CD14-positive monocyte (primary cell): ENCODE data around the gene LHX3. TPM values are rescaled to one million over a fixed set of nuclear protein-coding genes. Genes with fewer than 3 reads are reported as not detected.
A peak's percentile ranks its signal among the peaks of the same experiment; 100 is the strongest.

Experiments used
- DNase-seq, 3 donors: peaks; one replicate each; pipeline ENCODE4 v3.0.0-alpha.2; 2011 to 2022
- H2AFZ ChIP-seq: 2 replicates; pipeline ENCODE4 v1.6.0; 2012; ENCODE audit warnings: mild to moderate bottlenecking, low read depth, low read length, inconsistent platforms; ENCODE audit not compliant: insufficient read depth, poor library complexity, severe bottlenecking
- H3K27ac ChIP-seq, 2 donors: 1 replicate in 1 of 2; 2 replicates in 1 of 2; pipeline ENCODE4 v1.5.1; 2012 to 2013; ENCODE audit warnings: low read length in 2 of 2, control low read depth in 1 of 2, inconsistent platforms in 1 of 2, low read depth in 1 of 2, mild to moderate bottlenecking in 1 of 2
- H3K27me3 ChIP-seq, 2 donors: one replicate each; pipeline versions ENCODE4 v1.6.0 to v1.6.1; 2011 to 2013; ENCODE audit warnings: low read length in 2 of 2; ENCODE audit not compliant: control insufficient read depth in 2 of 2, insufficient read depth in 2 of 2
- H3K36me3 ChIP-seq, 2 donors: replicated peaks in 1 of 2; 1 replicate in 1 of 2; 2 replicates in 1 of 2; pipeline versions ENCODE4 v1.5.1 to v1.6.1; 2012 to 2013; ENCODE audit warnings: low read length in 2 of 2, control low read depth in 1 of 2, inconsistent platforms in 1 of 2, mild to moderate bottlenecking in 1 of 2; ENCODE audit not compliant: insufficient read depth in 2 of 2, control insufficient read depth in 1 of 2
- H3K4me1 ChIP-seq, 2 donors: 1 replicate in 1 of 2; 2 replicates in 1 of 2; pipeline versions ENCODE4 v1.5.1 to v1.6.1; 2012 to 2013; ENCODE audit warnings: low read length in 2 of 2, control low read depth in 1 of 2, inconsistent platforms in 1 of 2, mild to moderate bottlenecking in 1 of 2, moderate library complexity in 1 of 2; ENCODE audit not compliant: insufficient read depth in 2 of 2, control insufficient read depth in 1 of 2
- H3K4me2 ChIP-seq: replicated peaks from 2 replicates; pipeline ENCODE3; 2012; ENCODE audit warnings: low read length, moderate library complexity, mild to moderate bottlenecking; ENCODE audit not compliant: poor library complexity, severe bottlenecking; ENCODE audit errors: extremely low read depth
- H3K4me3 ChIP-seq, 3 experiments: fragments of 200-600 bp in 1 of 3; sonication (generic) in 1 of 3; replicated peaks in 1 of 3; 1 replicate in 2 of 3; 2 replicates in 1 of 3; pipeline ENCODE4 v1.5.1; 2011 to 2013; ENCODE audit warnings: low read length in 3 of 3, mild to moderate bottlenecking in 3 of 3, control low read depth in 2 of 3, low read depth in 2 of 3, inconsistent platforms in 1 of 3, moderate library complexity in 1 of 3
- H3K79me2 ChIP-seq: 2 replicates; pipeline ENCODE4 v1.6.0; 2012; ENCODE audit warnings: mild to moderate bottlenecking, control low read depth, inconsistent platforms, low read length, moderate library complexity; ENCODE audit not compliant: insufficient read depth
- H3K9ac ChIP-seq: 2 replicates; pipeline ENCODE4 v1.6.0; 2017; ENCODE audit warnings: low read length, mild to moderate bottlenecking; ENCODE audit not compliant: insufficient read depth, poor library complexity, severe bottlenecking
- H3K9me3 ChIP-seq, 2 donors: replicated peaks in 1 of 2; 1 replicate in 1 of 2; 2 replicates in 1 of 2; pipeline versions ENCODE4 v1.5.1 to v1.6.1; 2012 to 2013; ENCODE audit warnings: low read length in 2 of 2, control low read depth in 1 of 2; ENCODE audit not compliant: control insufficient read depth in 1 of 2, insufficient read depth in 1 of 2
- H4K20me1 ChIP-seq: 2 replicates; pipeline ENCODE4 v1.6.0; 2012; ENCODE audit warnings: mild to moderate bottlenecking, low read length, control low read depth, moderate library complexity; ENCODE audit not compliant: insufficient read depth
- H3K27ac Mint-ChIP-seq, 7 donors: one replicate each; pipeline ENCODE4 v1.8.0; 2020; ENCODE audit warnings: mild to moderate bottlenecking in 7 of 7, mixed read lengths in 7 of 7, moderate library complexity in 6 of 7, inconsistent platforms in 2 of 7
- H3K27me3 Mint-ChIP-seq, 3 donors: one replicate each; pipeline ENCODE4 v1.8.0; 2021 to 2022; ENCODE audit warnings: low read depth in 3 of 3, mild to moderate bottlenecking in 3 of 3, mixed read lengths in 3 of 3, moderate library complexity in 3 of 3, inconsistent platforms in 1 of 3
- H3K36me3 Mint-ChIP-seq, 2 donors: one replicate each; pipeline ENCODE4 v1.8.0; 2020; ENCODE audit warnings: mixed read lengths in 2 of 2, inconsistent platforms in 1 of 2, mild to moderate bottlenecking in 1 of 2
- H3K4me1 Mint-ChIP-seq: one replicate; pipeline ENCODE4 v1.8.0; 2020; ENCODE audit warnings: mild to moderate bottlenecking, mixed read lengths
- H3K4me3 Mint-ChIP-seq, 2 donors: one replicate each; pipeline ENCODE4 v1.8.0; 2020; ENCODE audit warnings: mild to moderate bottlenecking in 2 of 2, mixed read lengths in 2 of 2, moderate library complexity in 1 of 2
- H3K9me3 Mint-ChIP-seq, 7 donors: one replicate each; pipeline ENCODE4 v1.8.0; 2020 to 2022; ENCODE audit warnings: mixed read lengths in 7 of 7, mild to moderate bottlenecking in 6 of 7, moderate library complexity in 6 of 7, inconsistent platforms in 2 of 7
- CTCF ChIP-seq: fragments of 200-600 bp; IDR thresholded peaks from one replicate; pipeline ENCODE4 v1.8.0; 2022; ENCODE audit warnings: antibody characterized with exemption, mild to moderate bottlenecking
- WGBS: methylation state at CpG from one replicate; pipeline ENCODE4 v1.1.5; 2013; ENCODE audit warnings: missing lambda C conversion rate; ENCODE audit not compliant: insufficient coverage; 5-methylcytosine and 5-hydroxymethylcytosine counted together
- intact Hi-C, 2 donors: fragments of 100-400 bp; cut with micrococcal nuclease; formaldehyde crosslinking; loops; one replicate each; pipeline versions ENCODE4 v1.15.0 to v1.15.1; 2023
- polyA plus RNA-seq, 3 donors: library from polyadenylated mRNA; depleted of rRNA in 1 of 3; unstranded in 2 of 3; stranded (reverse) in 1 of 3; fragments of 300-500 nt in 2 of 3; fragments of >200 nt in 1 of 3; fragmentation: Illumina TruSeq in 2 of 3; gene quantifications; 1 replicate in 2 of 3; 2 replicates in 1 of 3; pipeline ENCODE4 v1.2.3, GENCODE V29; 2012 to 2021

Gene LHX3
- polyA plus RNA-seq, 3 donors = not detected

GRCh38 chr9:136191960-136192286 is 13.0 kb downstream of the LHX3 start:
- H3K9ac ChIP-seq = no peak overlapping the region
- Mint-ChIP-seq H3K27ac (no peak overlapping the region), H3K9me3 (peaks cover 0 to 10% (median 2%) of the 10 kb centered on the region in 7 donors), H3K4me1 (no peaks in the 10 kb centered on the region), H3K4me3 (peak overlapping the region in 1 of 2 donors; percentile 69), H3K27me3 (peaks cover 67 to 82% (median 73%) of the 10 kb centered on the region in 3 donors), H3K36me3 (peaks cover 0 to 3% of the 10 kb centered on the region in 2 donors)
- H4K20me1 ChIP-seq = no peaks in the 10 kb centered on the region
- intact Hi-C loops = no loop called here
- no peak for TF ChIP-seq CTCF
- no peaks in the 10 kb centered on the region for H3K79me2 ChIP-seq
- no peak overlapping the region for H3K4me2 ChIP-seq
- DNase-seq = no peak
- WGBS = 20% methylated on average over 1 of the region's 9 CpGs
- H3K27me3 ChIP-seq = peaks cover 21 to 74% of the 10 kb centered on the region in 2 donors
- peaks cover 0 to 12% of the 10 kb centered on the region in 2 donors for H3K9me3 ChIP-seq
- H3K27ac ChIP-seq = no peak overlapping the region
- H2AFZ ChIP-seq = no peak overlapping the region
- no peaks in the 10 kb centered on the region for H3K36me3 ChIP-seq
- no peaks in the 10 kb centered on the region for H3K4me1 ChIP-seq
- no peak overlapping the region for H3K4me3 ChIP-seq

GRCh38 chr9:136191099-136191959 is 13.6 kb downstream of the LHX3 start:
- Mint-ChIP-seq H3K9me3 (peaks cover 0 to 7% (median 0%) of the 10 kb centered on the region in 7 donors), H3K27ac (no peak overlapping the region), H3K36me3 (no peaks in the 10 kb centered on the region), H3K4me1 (no peaks in the 10 kb centered on the region), H3K4me3 (peak overlapping the region in 1 of 2 donors; percentile 69), H3K27me3 (peaks cover 61 to 81% (median 68%) of the 10 kb centered on the region in 3 donors)
- no peak overlapping the region for H3K4me2 ChIP-seq
- H3K27me3 ChIP-seq = peaks cover 15 to 68% of the 10 kb centered on the region in 2 donors
- no peaks in the 10 kb centered on the region for H3K79me2 ChIP-seq
- 48% methylated on average over 12 of the region's 30 CpGs for WGBS
- intact Hi-C loops = no loop called here
- H3K4me1 ChIP-seq = no peaks in the 10 kb centered on the region
- no peak overlapping the region for H2AFZ ChIP-seq
- no peaks in the 10 kb centered on the region for H3K36me3 ChIP-seq
- H3K9ac ChIP-seq = no peak overlapping the region
- H4K20me1 ChIP-seq = no peaks in the 10 kb centered on the region
- no peak overlapping the region for H3K27ac ChIP-seq
- TF ChIP-seq CTCF = no peak
- no peak for DNase-seq
- peaks cover 0 to 6% of the 10 kb centered on the region in 2 donors for H3K9me3 ChIP-seq
- H3K4me3 ChIP-seq = no peak overlapping the region
